GM10266 (cell line): ENCODE results near the gene HPD.
A peak's percentile ranks its signal among the peaks of the same experiment; 100 is the strongest.

Source experiments
- DNase-seq: peaks from one replicate; pipeline ENCODE4 v3.0.0; 2012; ENCODE audit errors: extremely low spot score
- CTCF ChIP-seq: IDR thresholded peaks from 2 replicates; pipeline ENCODE4 v1.5.1; 2012; ENCODE audit warnings: mild to moderate bottlenecking, low read depth; ENCODE audit not compliant: control insufficient read depth, insufficient read depth; ENCODE audit errors: missing control alignments

HPD gene

DNA sequence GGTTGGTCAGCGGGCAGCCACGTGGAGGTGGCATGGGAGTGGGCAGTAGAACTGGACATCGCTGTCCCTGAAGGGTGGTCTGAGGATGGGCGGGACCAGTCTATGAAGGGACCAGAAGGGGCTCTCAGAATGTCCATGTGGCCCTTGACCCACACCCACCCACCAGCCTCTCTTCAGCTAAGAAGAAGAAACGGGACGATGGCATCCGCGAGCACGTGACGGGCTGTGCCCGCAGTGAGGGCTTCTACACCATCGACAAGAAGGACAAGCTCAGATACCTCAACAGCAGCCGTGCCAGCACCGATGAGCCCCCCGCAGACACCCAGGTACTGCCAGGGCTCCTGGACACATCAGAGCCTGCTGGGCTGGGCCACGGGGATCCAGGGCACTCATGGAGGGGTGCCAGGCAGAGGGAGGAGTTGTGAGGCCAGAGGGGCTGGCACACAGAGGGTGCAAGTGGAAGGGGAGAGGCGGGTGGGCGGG lies 33.6 kb downstream of the HPD start:
- DNase-seq, result no peak
- TF ChIP-seq CTCF, result no peak

DNA sequence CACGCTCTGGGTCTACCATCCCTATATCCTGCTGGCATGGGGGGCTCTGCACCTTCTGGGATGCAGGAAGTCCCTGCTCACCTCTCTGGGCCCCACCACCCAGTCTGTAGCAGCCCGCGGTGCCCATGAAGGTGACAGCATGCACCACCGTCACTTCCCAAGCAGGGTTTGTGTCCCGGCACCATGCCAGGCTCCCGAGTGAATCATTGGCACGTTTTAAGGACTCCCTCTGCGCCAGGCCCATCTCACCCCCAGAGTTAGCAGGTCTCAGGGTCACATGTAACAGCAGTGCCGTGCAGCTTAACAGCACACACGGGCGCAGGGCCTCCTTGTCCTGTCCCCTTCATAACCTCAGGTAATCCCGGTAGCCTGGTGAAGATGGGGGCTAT lies 34.9 kb downstream of the HPD start:
- TF ChIP-seq CTCF, result no peak
- no peak for DNase-seq

DNA sequence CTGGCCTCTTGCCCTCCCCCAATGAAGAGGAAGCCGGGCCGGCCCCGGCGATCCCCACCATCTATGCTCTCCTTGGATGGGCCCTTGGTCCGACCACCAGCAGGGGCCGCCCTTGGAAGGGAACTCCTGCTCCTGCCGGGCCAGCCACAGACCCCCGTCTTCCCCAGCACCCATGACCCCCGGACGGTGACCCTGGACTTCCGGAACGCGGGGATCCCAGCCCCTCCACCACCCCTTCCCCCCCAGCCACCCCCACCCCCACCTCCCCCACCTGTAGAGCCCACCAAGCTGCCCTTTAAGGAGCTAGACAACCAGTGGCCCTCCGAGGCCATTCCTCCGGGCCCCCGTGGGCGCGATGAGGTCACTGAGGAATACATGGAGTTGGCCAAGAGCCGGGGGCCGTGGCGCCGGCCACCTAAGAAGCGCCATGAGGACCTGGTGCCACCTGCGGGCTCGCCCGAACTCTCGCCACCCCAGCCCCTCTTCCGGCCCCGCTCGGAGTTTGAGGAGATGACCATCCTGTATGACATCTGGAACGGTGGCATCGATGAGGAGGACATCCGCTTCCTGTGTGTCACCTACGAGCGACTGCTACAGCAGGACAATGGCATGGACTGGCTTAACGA lies 35.4 kb downstream of the HPD start:
- no peak for DNase-seq
- TF ChIP-seq CTCF, result peak; percentile 29

DNA sequence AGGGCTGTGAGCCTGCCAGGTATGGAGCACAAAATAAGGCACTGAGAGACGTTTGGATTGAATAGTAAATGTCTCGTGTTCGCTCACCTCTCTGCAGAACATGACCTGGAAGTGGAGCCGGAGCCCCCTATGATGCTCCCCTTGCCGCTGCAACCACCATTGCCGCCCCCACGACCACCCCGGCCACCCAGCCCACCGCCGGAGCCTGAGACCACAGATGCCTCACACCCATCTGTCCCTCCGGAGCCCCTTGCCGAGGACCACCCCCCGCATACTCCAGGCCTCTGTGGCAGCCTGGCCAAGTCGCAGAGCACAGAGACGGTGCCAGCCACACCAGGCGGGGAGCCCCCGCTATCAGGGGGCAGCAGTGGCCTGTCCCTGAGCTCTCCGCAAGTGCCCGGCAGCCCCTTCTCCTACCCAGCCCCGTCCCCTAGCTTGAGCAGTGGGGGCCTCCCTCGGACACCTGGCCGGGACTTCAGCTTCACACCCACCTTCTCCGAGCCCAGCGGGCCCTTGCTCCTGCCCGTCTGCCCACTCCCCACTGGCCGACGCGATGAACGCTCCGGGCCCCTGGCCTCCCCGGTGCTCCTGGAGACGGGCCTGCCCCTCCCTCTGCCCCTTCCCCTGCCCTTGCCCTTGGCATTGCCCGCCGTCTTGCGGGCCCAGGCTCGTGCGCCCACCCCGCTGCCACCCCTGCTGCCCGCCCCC lies 36.1 kb downstream of the HPD start:
- no peak for TF ChIP-seq CTCF
- DNase-seq, result no peak

DNA sequence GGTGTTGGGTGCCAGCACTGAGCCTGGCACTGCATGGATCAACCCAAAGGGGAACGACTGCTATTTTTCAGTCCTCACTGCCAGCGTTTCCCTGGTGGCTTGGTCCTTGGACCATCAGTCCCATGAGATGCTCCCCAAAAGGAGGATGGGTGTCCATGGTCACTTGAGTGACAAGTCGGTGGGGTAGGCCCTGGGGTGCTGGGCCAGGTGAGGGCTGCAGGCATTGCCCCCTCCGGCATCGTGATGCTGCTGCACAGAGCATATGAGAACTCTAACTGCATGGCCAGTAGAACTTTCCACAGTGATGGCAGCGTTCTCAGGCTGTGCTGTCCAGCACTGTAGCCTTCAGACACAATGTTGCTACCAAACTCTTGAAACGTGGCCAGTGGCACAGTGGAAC lies 38.6 kb downstream of the HPD start:
- DNase-seq, result no peak
- TF ChIP-seq CTCF, result no peak

- TF ChIP-seq CTCF, result no peak
- no peak for DNase-seq
These were observed 39.3 kb downstream of the HPD start for GRCh38 chr12:121819212-121819949.

GRCh38 chr12:121817648-121818043 lies 41.0 kb downstream of the HPD start:
- no peak for TF ChIP-seq CTCF
- DNase-seq, result no peak
